ENCODE results near the gene TMEM220. TPM values are rescaled to one million over a fixed set of nuclear protein-coding genes. Genes with fewer than 3 reads are reported as not detected.

The TMEM220 gene
- total RNA-seq, 2 experiments from 2014 or later = 0.16 to 1.1 TPM

DNA sequence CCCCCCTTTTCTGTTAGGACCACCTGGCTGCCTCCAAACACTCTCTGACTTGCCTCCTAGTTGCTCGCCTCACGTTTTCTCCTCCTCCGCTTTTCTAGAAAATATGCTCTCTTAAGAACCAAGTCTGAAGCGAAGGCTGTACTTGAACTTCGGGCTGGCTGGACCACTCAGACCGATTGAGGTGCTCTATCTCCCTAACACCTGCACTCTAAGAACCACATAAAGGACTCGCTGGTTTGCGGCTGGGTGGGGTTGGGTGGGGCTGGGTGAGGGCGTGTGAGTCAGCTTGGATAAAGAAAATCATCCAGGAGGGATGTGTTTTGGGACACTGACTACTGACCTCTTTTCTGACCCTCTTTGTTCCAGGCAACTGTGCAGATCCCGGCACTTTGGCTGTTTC lies 22.9 kb upstream of the TMEM220 start:
- no peak for ATAC-seq
- ChIA-PET CTCF (no interaction called here), POLR2A (no interaction called here)
- Mint-ChIP-seq H3K4me1 (ENCODE audit: low read depth) (no peaks in the 10 kb centered on the region), H3K27ac (no peak overlapping the region), H3K9me3 (ENCODE audit: insufficient read depth) (no peaks in the 10 kb centered on the region), H3K36me3 (ENCODE audit: low read depth) (no peaks in the 10 kb centered on the region), H3K4me3 (no peak overlapping the region), H3K27me3 (ENCODE audit: low read depth) (no peaks in the 10 kb centered on the region)
- no peak for DNase-seq

DNA sequence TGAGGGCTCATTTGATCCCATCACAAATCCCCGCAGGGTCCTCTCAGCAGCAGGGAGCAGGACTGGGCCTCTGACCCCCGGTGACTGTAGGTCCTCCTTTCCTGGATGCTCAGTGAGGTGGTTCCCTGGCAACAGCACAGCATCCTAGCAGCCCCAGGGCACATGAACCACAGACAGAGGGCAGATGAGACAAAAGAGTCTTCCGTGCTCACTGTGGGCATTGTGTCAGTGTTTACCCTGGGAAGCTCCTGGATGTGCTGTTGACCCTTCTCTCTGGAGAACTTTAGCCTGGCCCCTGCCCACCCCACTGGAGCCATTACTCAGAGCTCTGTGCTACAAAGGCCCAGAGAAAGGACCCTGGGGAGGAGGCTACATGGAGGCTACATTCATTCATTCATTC lies 21.7 kb upstream of the TMEM220 start:
- no peaks in the 10 kb centered on the region for H3K27me3 Mint-ChIP-seq (ENCODE audit: low read depth)
- CTCF ChIA-PET = no interaction called here
- H3K4me1 Mint-ChIP-seq (ENCODE audit: low read depth) = no peaks in the 10 kb centered on the region
- no peaks in the 10 kb centered on the region for H3K36me3 Mint-ChIP-seq (ENCODE audit: low read depth)
- no peaks in the 10 kb centered on the region for H3K9me3 Mint-ChIP-seq (ENCODE audit: insufficient read depth)
- no peak overlapping the region for H3K27ac Mint-ChIP-seq
- no peak for ATAC-seq
- no peak for DNase-seq
- POLR2A ChIA-PET = no interaction called here
- no peak overlapping the region for H3K4me3 Mint-ChIP-seq

DNA sequence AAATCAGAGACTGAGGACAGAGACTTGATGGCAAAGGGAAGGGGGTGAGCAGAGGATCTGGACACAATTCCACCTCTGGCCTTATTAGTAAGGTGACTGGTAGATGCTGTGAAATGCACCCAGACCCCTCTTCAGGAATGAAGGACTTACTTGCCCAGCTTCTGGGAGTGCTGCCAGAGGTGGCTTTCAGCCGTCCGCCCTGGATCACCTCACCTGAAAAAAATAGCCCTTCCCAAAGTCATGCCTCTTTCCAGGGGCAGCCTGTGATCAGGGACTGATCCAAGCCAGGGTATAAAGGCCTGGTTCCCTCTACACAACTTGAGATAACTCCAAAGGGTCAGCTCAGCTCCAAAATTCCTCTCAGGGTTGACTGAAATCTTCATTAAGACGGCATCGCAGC lies 20.4 kb upstream of the TMEM220 start:
- ChIA-PET POLR2A (no interaction called here), CTCF (no interaction called here)
- ATAC-seq (no peak), DNase-seq (no peak)
- H3K27ac Mint-ChIP-seq = no peak overlapping the region
- H3K4me3 Mint-ChIP-seq = no peak overlapping the region
- H3K27me3 Mint-ChIP-seq (ENCODE audit: low read depth) = no peaks in the 10 kb centered on the region
- peaks cover under 1% of the 10 kb centered on the region for H3K4me1 Mint-ChIP-seq (ENCODE audit: low read depth)
- H3K9me3 Mint-ChIP-seq (ENCODE audit: insufficient read depth) = no peaks in the 10 kb centered on the region
- H3K36me3 Mint-ChIP-seq (ENCODE audit: low read depth) = no peaks in the 10 kb centered on the region

DNA sequence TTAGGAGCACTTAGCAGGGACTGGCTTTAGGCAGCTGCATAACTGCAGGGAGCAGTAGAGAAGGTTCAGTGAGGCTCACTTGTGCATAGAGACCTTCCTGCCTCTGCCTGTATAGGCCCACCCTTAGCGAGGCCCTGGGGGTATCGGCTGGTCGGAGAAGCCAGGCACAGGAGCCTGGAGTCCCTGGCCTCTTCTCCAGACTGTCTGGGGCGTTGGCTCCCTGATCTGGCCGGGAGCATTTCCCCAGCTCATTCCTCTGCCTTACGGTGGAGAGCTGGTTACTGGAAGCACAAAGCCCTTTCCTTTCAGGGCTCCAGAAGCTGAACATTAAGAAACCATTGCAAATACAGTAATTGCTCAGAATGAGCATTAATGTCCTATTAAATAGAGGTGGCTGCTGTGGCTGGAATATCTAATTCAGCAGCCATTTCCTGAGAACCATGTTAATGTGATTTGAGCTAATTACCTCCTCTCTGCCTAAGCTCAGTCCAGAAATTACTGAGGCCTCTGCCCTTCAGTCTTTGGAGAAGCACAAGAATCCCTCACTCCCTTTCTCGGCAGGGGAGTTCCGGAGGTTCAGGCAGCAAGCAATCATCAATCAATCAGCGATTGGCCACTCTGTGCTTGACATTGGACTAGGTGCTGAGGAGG lies 18.8 kb upstream of the TMEM220 start:
- no peak for ATAC-seq
- no peak overlapping the region for H3K4me3 Mint-ChIP-seq
- no peaks in the 10 kb centered on the region for H3K9me3 Mint-ChIP-seq (ENCODE audit: insufficient read depth)
- POLR2A ChIA-PET = no interaction called here
- no peak overlapping the region for H3K27ac Mint-ChIP-seq
- CTCF ChIA-PET = interaction anchor here (0.9 to 1.6 kb wide), 2 partner anchors 11 to 65 kb away, joined by 3 to 7 read pairs; no protein-coding TSS in a partner anchor
- H3K4me1 Mint-ChIP-seq (ENCODE audit: low read depth) = peaks cover 12% of the 10 kb centered on the region
- no peaks in the 10 kb centered on the region for H3K36me3 Mint-ChIP-seq (ENCODE audit: low read depth)
- no peak for DNase-seq
- H3K27me3 Mint-ChIP-seq (ENCODE audit: low read depth) = no peaks in the 10 kb centered on the region

DNA sequence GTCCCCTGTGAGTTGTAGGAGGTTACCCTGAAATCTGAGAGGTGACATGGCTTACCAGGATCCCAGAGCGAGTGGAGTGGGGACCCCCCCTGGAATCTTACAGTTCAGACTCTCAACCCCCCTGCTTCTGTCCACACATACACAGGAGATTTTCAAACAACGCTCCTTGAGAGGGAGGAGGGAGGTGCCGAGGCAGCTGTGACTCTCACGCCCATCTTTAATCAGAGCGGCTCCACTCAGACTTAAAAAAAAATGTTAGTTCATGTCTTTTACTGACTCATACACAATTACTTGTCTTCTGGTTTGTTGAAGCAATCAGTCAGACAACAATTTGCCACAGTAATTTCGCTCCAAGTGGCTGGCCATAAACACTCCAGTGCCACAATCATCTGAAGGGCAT lies 15.4 kb upstream of the TMEM220 start:
- Mint-ChIP-seq H3K36me3 (ENCODE audit: low read depth) (no peaks in the 10 kb centered on the region), H3K4me3 (no peak overlapping the region), H3K9me3 (ENCODE audit: insufficient read depth) (no peaks in the 10 kb centered on the region), H3K27ac (no peak overlapping the region), H3K27me3 (ENCODE audit: low read depth) (peaks cover 6% of the 10 kb centered on the region), H3K4me1 (ENCODE audit: low read depth) (peaks cover 12% of the 10 kb centered on the region)
- CTCF ChIA-PET = interaction anchor here (1.4 kb wide), 1 partner anchor 28 kb away, joined by 3 read pairs; no protein-coding TSS in a partner anchor
- ATAC-seq (no peak), DNase-seq (no peak)
- POLR2A ChIA-PET = no interaction called here

DNA sequence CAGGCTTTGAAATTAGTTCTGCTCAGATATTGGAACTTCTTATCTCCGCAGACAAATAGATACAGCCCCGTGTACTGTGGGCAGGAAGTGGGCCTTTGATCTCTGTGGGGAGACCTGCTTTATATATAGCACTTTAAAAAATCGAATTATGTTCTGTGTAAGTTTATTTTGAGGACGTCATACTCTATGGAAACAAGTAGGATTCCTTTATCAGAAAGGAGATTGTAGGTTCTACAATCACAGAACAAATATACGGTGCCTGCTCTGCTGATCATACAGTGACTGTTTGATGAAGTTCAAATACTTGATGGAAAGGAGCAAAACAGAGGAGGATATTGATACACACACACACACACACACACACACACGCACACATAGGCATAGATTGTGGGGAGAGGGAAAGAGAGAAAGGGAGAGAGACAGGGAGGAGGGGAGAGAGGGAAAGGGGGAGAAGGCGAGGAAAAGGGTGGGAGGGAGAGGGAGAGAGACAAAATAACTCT lies 14.7 kb upstream of the TMEM220 start:
- Mint-ChIP-seq H3K4me1 (ENCODE audit: low read depth) (peaks cover 12% of the 10 kb centered on the region), H3K27me3 (ENCODE audit: low read depth) (peaks cover 6% of the 10 kb centered on the region), H3K36me3 (ENCODE audit: low read depth) (no peaks in the 10 kb centered on the region), H3K27ac (peak overlapping the region; percentile 1), H3K4me3 (no peak overlapping the region), H3K9me3 (ENCODE audit: insufficient read depth) (no peaks in the 10 kb centered on the region)
- ChIA-PET CTCF (interaction anchor here (1.4 kb wide), 1 partner anchor 28 kb away, joined by 3 read pairs; no protein-coding TSS in a partner anchor), POLR2A (no interaction called here)
- ATAC-seq (peak; percentile 94), DNase-seq (peak; percentile 62)

DNA sequence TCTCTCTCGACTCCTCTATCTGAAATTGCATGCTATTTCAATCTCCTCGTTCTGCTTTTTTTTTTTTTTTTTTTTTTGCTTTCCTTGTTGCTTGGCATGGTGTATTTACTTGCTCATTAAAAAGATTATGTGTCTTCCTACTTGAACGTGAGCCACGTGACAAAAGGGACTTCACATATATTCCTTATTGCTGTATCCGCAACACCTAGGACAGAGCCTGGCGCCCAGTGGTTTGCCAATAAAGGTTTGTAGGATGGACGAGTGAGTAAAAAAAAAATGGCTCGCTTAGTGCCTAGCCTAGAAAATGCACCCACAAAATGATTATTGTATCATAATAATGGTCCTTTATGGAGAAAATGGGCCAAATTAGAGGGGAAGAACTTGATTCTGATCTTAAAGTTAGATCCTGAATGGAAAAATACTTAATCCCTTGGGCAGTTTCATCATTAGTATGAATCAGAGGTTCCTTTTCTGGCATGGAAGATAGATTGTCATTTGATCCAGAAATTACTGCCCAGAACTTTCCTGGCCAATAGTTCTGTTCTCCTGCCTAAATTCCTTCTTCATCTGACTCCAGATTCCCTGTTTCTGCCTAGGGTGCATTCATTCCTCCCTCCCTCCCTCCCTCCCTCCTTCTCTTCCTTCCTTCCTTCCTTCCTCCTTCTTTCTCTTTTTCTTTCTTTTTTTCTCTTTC lies 13.6 kb upstream of the TMEM220 start:
- DNase-seq (no peak), ATAC-seq (no peak)
- Mint-ChIP-seq H3K4me3 (no peak overlapping the region), H3K4me1 (ENCODE audit: low read depth) (peaks cover 12% of the 10 kb centered on the region), H3K27ac (no peak overlapping the region), H3K27me3 (ENCODE audit: low read depth) (peaks cover 6% of the 10 kb centered on the region), H3K36me3 (ENCODE audit: low read depth) (no peaks in the 10 kb centered on the region), H3K9me3 (ENCODE audit: insufficient read depth) (no peaks in the 10 kb centered on the region)
- CTCF ChIA-PET = interaction anchor here (1.3 kb wide), 1 partner anchor 97 kb away, joined by 4 read pairs; no protein-coding TSS in a partner anchor
- POLR2A ChIA-PET = no interaction called here

DNA sequence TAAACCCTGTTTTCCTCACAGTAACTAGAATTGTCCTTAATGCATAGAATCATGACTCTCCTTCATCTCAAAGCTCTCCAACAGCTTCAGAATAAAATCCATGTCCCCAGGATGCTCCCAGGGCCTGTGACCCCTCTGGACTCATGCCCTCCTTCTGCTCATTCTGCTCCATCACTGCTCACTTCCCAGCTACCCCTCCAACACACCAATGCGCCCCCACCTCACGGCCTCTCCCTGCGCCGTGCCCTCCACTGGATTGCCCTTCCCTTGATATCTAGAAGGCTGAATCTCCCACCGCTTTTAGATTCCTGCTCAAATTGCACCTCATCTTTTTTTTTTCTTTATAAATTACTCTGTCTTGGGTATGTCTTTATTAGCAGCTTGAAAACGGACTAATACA lies 12.6 kb upstream of the TMEM220 start:
- POLR2A ChIA-PET = no interaction called here
- Mint-ChIP-seq H3K4me1 (ENCODE audit: low read depth) (peaks cover 12% of the 10 kb centered on the region), H3K9me3 (ENCODE audit: insufficient read depth) (no peaks in the 10 kb centered on the region), H3K27ac (peak overlapping the region; percentile 6), H3K4me3 (no peak overlapping the region), H3K36me3 (ENCODE audit: low read depth) (no peaks in the 10 kb centered on the region), H3K27me3 (ENCODE audit: low read depth) (peaks cover 6% of the 10 kb centered on the region)
- no peak for DNase-seq
- no peak for ATAC-seq
- CTCF ChIA-PET = interaction anchor here (1.3 kb wide), 1 partner anchor 96 kb away, joined by 4 read pairs; no protein-coding TSS in a partner anchor

DNA sequence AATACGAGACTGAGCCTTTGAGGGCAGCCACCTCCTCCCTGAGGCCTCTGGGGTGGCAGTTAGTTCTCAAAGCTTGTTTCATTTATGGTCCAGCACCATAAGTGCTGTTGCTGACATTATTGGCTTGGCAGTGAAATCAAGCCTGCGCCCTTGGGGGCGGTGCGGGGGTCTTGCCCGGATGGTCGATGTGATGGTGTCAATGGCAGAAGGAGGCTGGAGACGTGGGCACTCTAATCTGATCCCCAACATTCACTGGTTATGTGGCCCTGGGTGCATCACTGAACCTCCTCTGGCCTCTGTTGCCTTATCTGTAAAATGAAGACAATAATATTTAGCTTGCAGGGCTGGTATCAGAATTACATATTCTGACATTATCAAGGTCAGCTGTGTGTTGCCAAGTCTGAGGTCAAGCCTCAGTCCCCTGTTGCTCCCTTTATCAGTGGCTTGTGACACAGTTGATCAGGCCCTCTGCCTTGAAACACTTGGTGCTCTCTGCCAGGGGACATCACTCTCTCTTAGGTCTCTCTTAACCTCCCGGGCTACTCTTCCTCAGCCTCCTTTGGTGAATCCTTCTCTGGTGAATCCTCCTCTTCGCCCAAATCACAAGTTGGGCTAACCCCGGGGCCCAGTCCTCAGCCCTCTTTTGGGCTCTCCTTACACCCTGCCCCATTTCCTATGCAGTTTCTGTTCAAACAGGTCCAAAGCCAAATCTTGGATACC lies 11.8 kb upstream of the TMEM220 start:
- DNase-seq (no peak), ATAC-seq (no peak)
- H3K36me3 Mint-ChIP-seq (ENCODE audit: low read depth) = no peaks in the 10 kb centered on the region
- POLR2A ChIA-PET = no interaction called here
- peaks cover 6% of the 10 kb centered on the region for H3K27me3 Mint-ChIP-seq (ENCODE audit: low read depth)
- H3K4me3 Mint-ChIP-seq = no peak overlapping the region
- peaks cover 16% of the 10 kb centered on the region for H3K4me1 Mint-ChIP-seq (ENCODE audit: low read depth)
- CTCF ChIA-PET = interaction anchor here (2.1 kb wide), 1 partner anchor 103 kb away, joined by 7 read pairs; no protein-coding TSS in a partner anchor
- H3K9me3 Mint-ChIP-seq (ENCODE audit: insufficient read depth) = no peaks in the 10 kb centered on the region
- no peak overlapping the region for H3K27ac Mint-ChIP-seq

DNA sequence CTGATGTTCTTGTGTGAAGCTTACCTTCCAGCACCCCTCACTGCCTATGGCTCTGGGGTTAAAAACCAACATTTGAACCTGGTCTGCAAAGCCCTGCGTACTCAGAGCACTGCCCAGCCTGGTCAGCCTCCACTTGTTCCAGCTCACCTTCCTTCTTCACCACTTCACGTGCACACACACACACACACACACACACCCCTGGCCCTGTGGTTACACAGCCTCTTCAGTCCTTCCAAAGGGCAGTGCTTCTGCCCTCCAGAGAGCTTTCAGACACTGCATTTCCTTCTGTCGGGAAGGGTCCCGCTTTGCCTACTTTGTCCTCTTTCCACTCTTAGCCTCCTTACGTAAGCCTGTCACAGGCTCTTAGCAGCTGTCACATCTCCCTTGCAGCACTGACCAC lies 9.6 kb upstream of the TMEM220 start:
- H3K36me3 Mint-ChIP-seq (ENCODE audit: low read depth) = no peaks in the 10 kb centered on the region
- H3K9me3 Mint-ChIP-seq (ENCODE audit: insufficient read depth) = no peaks in the 10 kb centered on the region
- no peak for DNase-seq
- POLR2A ChIA-PET = no interaction called here
- no peak for ATAC-seq
- H3K27me3 Mint-ChIP-seq (ENCODE audit: low read depth) = peaks cover 6% of the 10 kb centered on the region
- H3K4me1 Mint-ChIP-seq (ENCODE audit: low read depth) = peaks cover 8% of the 10 kb centered on the region
- H3K4me3 Mint-ChIP-seq = no peak overlapping the region
- CTCF ChIA-PET = no interaction called here
- no peak overlapping the region for H3K27ac Mint-ChIP-seq

DNA sequence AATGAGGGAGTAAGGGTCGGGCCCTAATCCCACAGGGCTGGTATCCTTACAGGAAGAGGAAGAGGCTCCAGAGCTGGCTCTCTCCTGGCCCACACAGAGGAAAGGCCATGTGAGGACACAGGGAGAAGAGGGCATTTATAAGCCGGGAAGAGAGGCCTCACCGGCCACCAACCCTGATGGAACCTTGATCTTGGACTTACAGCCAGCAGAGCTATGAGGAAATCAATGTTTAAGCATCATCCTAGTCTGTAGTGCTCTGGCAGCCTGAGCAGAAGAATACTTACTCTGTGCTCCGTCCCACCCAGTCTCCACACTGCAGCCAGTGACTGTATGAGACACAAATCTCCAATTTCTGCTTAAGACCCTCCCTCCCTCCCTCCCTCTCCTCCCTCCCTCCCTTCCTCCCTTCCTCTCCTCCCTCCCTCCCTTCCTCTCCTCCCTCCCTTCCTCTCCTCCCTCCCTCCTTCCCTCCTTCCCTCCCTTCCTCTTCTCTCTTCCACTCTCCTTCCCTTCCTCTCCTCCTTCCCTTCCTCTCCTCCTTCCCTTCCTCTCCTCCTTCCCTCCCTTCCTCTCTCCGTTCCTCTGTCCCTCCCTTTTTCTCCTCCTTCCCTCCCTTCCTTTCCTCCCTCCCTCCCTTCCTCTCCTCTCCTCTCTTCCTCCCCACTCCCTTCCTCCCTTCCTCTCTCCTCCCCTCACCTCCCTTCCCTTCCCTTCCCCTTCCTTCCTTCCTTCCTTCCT lies 8.9 kb upstream of the TMEM220 start:
- Mint-ChIP-seq H3K4me3 (no peak overlapping the region), H3K27ac (no peak overlapping the region), H3K4me1 (ENCODE audit: low read depth) (peaks cover 3% of the 10 kb centered on the region), H3K9me3 (ENCODE audit: insufficient read depth) (no peaks in the 10 kb centered on the region), H3K36me3 (ENCODE audit: low read depth) (no peaks in the 10 kb centered on the region), H3K27me3 (ENCODE audit: low read depth) (peaks cover 6% of the 10 kb centered on the region)
- no peak for DNase-seq
- ATAC-seq = no peak
- CTCF ChIA-PET = interaction anchor here (3.8 kb wide), 1 partner anchor 106 kb away, joined by 52 read pairs; no protein-coding TSS in a partner anchor
- POLR2A ChIA-PET = no interaction called here
